Peyer's patch (tissue), 4 donors: Measurements from ENCODE around the gene BRIP1.

Experiments
- POLR2A ChIP-seq, 2 donors: fragments of 450-650 bp; IDR thresholded peaks; one replicate each; pipeline ENCODE4 v1.5.1; 2017; ENCODE audit warnings: antibody characterized with exemption in 2 of 2, mild to moderate bottlenecking in 2 of 2, moderate library complexity in 2 of 2
- TF ChIP-seq, protein P1 (sequence below), 6 experiments: fragments of 450-650 bp in 4 of 6; fragments of 200-600 bp in 2 of 6; sonication (generic) in 1 of 6; IDR thresholded peaks; one replicate each; pipeline ENCODE4 v1.5.1; 2017 to 2019; ENCODE audit warnings: antibody characterized with exemption in 6 of 6, mild to moderate bottlenecking in 3 of 6, moderate library complexity in 1 of 6

GRCh38 chr17:61729690-61730268 lies 133.5 kb downstream of the BRIP1 start:
- TF ChIP-seq POLR2A (IDR thresholded peaks at IDR 0.05): no peak
- TF ChIP-seq, protein P1, sequence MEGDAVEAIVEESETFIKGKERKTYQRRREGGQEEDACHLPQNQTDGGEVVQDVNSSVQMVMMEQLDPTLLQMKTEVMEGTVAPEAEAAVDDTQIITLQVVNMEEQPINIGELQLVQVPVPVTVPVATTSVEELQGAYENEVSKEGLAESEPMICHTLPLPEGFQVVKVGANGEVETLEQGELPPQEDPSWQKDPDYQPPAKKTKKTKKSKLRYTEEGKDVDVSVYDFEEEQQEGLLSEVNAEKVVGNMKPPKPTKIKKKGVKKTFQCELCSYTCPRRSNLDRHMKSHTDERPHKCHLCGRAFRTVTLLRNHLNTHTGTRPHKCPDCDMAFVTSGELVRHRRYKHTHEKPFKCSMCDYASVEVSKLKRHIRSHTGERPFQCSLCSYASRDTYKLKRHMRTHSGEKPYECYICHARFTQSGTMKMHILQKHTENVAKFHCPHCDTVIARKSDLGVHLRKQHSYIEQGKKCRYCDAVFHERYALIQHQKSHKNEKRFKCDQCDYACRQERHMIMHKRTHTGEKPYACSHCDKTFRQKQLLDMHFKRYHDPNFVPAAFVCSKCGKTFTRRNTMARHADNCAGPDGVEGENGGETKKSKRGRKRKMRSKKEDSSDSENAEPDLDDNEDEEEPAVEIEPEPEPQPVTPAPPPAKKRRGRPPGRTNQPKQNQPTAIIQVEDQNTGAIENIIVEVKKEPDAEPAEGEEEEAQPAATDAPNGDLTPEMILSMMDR (IDR thresholded peaks at IDR 0.05): no peak
